BLaER1 treated with 17β-estradiol and CSF1 and Interleukin-3, amounts not matched to agents 10 nM and 100 nM (cell line): ENCODE data around the gene PLEK2.
"Not testable (repeated sequence)": the region's sequence is repeated elsewhere in the genome, so short reads cannot be mapped to it uniquely, and the experiment has no call there.

ENCODE experiments used
- H3K27ac ChIP-seq, 11 experiments: shearing (Covaris generic); formaldehyde crosslinking; 2 replicates each; pipeline ENCODE4 v1.8.1; 2022
- H3K27me3 ChIP-seq, 11 experiments: shearing (Covaris generic); formaldehyde crosslinking; 2 replicates each; pipeline ENCODE4 v1.8.1; 2022
- H3K36me3 ChIP-seq, 11 experiments: shearing (Covaris generic); formaldehyde crosslinking; 2 replicates each; pipeline ENCODE4 v1.8.1; 2022
- H3K4me1 ChIP-seq, 10 experiments: shearing (Covaris generic); formaldehyde crosslinking; 2 replicates each; pipeline ENCODE4 v1.8.1; 2022
- H3K4me2 ChIP-seq, 11 experiments: shearing (Covaris generic); formaldehyde crosslinking; 2 replicates each; pipeline ENCODE4 v1.8.1; 2022
- H3K4me3 ChIP-seq, 10 experiments: shearing (Covaris generic); formaldehyde crosslinking; 2 replicates each; pipeline ENCODE4 v1.8.1; 2022
- H3K9ac ChIP-seq, 11 experiments: shearing (Covaris generic); formaldehyde crosslinking; 2 replicates each; pipeline ENCODE4 v1.8.1; 2022
- H3K9me3 ChIP-seq, 11 experiments: shearing (Covaris generic); formaldehyde crosslinking; replicated peaks in 1 of 11; 2 replicates each; pipeline ENCODE4 v1.8.1; 2022
- H4K20me1 ChIP-seq, 11 experiments: shearing (Covaris generic); formaldehyde crosslinking; 2 replicates each; pipeline ENCODE4 v1.8.1; 2022
- Cebpa-rat ChIP-seq, 11 experiments: shearing (Covaris generic); IDR thresholded peaks; 2 replicates each; pipeline ENCODE4 v1.8.1; 2022

Gene PLEK2

DNA sequence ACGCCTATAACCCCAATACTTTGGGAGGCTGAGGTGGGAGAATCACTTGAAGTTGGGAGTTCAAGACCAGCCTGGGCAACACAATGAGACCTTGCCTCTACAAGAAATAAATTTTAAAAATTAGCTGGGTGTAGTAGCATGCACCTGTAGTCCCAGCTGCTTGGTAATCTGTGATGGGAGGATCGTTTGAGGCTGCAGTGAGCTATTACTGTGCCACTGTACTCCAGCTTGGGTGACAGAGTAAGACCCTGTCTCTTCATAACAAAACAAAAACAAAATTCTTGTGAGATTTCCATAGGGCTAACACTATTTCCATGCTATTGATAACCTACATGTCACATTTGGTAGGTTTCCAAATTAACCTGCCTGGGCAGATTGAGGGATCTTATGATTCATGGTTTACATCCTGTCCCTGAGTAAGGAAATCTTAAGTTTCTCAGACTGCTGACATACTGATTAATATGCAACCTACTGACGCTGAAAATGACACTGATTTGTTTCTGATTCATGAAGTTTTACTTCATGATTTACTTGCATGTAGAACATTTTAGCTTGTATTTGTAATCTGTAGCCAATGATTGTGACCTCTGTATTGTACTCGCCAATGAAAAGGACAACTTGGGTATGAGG is 68.2 kb downstream of the PLEK2 start:
- no peak for TF ChIP-seq Cebpa-rat (IDR thresholded peaks at IDR 0.05)
- no peak overlapping the region for H3K4me3 ChIP-seq
- H3K9me3 ChIP-seq, result peaks cover 0 to 14% (median 8%) of the 10 kb centered on the region in 11 experiments; a peak in 11 of 22 replicates
- no peak overlapping the region for H3K27ac ChIP-seq
- no peak overlapping the region for H3K9ac ChIP-seq
- H3K4me1 ChIP-seq, result peaks cover 0 to 5% (median 0%) of the 10 kb centered on the region in 10 experiments; a peak in 1 of 20 replicates
- H4K20me1 ChIP-seq, result peaks cover 0 to 4% (median 0%) of the 10 kb centered on the region in 11 experiments; a peak in 1 of 22 replicates
- no peaks in the 10 kb centered on the region for H3K27me3 ChIP-seq
- H3K4me2 ChIP-seq, result no peak overlapping the region
- peaks cover 81 to 98% (median 88%) of the 10 kb centered on the region in 11 experiments for H3K36me3 ChIP-seq

GRCh38 chr14:67341231-67341630 is 70.7 kb downstream of the PLEK2 start:
- H3K4me3 ChIP-seq, result not testable (repeated sequence)
- H3K36me3 ChIP-seq, result peaks cover 82 to 98% (median 89%) of the 10 kb centered on the region in 11 experiments

More at GRCh38 chr14:67341231-67341630, 70.7 kb downstream of the PLEK2 start:
- not testable (repeated sequence) for H3K4me1 ChIP-seq, H3K27ac ChIP-seq, H4K20me1 ChIP-seq, H3K27me3 ChIP-seq, H3K9ac ChIP-seq, H3K4me2 ChIP-seq
- H3K9me3 ChIP-seq, result peaks cover 0 to 14% (median 8%) of the 10 kb centered on the region in 11 experiments; a peak in 11 of 22 replicates
